Tongue (tissue), 2 donors: ENCODE results near the gene HOOK2. TPM values are rescaled to one million over a fixed set of nuclear protein-coding genes. Genes with fewer than 3 reads are reported as not detected.
A peak's percentile ranks its signal among the peaks of the same experiment; 100 is the strongest.
"Not testable (repeated sequence)": the region's sequence is repeated elsewhere in the genome, so short reads cannot be mapped to it uniquely, and the experiment has no call there.

Experiments used
- DNase-seq: peaks from one replicate; pipeline ENCODE4 v3.0.0-alpha.2; 2015
- total RNA-seq: library from RNA; depleted of rRNA; stranded (reverse); fragments of >200 nt; gene quantifications from one replicate; pipeline ENCODE4 v1.2.3, GENCODE V29; 2014

Gene HOOK2
- 68.5 TPM for total RNA-seq

- peak; percentile 56 for DNase-seq
These were observed at the start of gene HOOK2 for GRCh38 chr19:12774588-12775555. Gene HOOK2 (minus strand): TSS chr19:12775552. CDS start chr19:12775449, 103 bp downstream.

GRCh38 chr19:12821761-12822160 is 46.4 kb upstream of the HOOK2 start:
- DNase-seq, result no peak

DNA sequence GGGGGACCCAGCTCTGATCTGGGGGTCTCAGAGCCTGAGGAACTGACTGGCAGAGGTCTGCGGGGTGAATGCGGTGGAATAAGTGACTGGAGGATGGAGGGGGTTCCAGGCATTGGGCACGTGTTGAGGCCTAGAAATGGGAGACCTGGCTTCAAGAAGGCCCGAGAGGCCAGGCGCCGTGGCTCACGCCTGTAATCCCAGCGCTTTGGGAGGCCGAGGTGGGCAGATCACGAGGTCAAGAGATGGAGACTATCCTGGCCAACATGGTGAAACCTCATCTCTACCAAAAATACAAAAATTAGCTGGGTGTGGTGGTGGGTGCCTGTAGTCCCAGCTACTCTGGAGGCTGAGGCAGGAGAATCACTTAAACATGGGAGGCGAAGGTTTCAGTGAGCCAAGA is 42.5 kb upstream of the HOOK2 start:
- DNase-seq, result not testable (repeated sequence)

DNA sequence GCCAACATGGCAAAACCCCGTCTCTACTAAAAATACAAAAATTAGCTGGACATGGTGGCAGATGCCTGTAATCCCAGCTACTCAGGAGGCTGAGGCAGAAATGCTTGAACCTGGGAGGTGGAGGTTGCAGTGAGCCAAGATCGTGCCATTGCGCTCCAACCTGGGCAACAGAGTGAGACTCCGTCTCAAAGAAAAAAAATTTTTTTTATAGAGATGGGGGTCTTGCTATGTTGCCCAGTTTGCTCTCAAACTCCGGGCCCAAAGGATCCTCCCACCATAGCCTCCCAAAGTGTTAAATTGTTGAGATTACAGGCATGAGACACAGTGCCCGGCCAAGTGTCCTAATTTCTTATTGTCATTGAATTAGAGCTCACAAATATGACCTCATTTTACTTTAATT is 41.8 kb upstream of the HOOK2 start:
- DNase-seq, result not testable (repeated sequence)

DNA sequence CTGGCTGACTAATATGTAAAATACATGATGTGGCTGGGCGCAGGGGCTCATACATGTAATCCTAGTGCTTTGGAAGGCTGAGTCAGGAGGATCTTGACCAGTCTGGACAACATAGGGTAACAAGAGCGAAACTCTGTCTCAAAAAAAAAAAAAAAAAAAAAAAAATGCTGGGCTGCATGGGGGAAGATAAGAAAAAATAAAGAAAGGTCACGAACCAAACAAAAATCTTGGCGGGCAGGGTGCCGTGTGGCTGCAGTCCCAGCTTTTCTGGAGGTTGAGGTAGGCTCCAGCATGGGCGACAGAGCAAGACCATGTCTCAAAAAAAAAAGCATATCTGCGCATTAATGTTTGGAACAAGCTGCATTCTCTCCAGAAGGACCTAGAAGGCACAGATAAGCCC is 39.7 kb upstream of the HOOK2 start:
- no peak for DNase-seq

DNA sequence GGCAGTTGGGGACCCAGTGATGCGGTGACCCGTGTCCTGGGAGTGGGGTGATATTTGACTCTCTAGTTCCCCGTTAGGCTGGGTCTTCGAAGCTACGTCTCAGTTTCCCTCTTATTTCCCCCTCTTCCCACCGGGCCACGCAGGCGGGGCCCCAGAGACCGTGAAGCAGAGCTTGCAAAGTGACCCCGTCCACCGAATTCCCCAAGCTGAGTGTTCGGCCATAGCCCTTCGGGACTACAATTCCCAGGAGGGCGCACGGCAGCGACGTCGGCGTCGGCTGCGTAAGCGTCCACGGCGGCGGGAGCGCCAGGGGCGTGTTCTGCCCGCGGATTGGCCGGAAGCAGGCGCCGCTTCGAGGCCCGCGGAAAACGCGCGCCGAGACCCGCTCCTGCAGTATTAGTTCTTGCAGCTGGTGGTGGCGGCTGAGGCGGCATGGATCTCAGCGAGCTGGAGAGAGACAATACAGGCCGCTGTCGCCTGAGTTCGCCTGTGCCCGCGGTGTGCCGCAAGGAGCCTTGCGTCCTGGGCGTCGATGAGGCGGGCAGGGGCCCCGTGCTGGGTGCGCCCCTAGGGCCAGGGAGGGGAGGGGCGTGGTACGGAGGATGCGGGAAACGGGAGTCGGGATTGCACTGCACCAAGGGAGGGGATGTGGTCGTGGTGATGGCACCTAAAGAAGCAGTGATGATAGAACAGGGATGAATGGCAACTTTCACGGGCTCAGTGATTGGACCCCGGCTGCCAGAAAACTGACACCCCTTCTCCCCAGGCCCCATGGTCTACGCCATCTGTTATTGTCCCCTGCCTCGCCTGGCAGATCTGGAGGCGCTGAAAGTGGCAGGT is 31.1 kb upstream of the HOOK2 start, which contains the start of gene RNASEH2A:
Gene RNASEH2A (plus strand): TSS at position 343 of the 840 bp plus-strand sequence. CDS start 90 bp downstream, at position 433.
- DNase-seq, result peak; percentile 96

DNA sequence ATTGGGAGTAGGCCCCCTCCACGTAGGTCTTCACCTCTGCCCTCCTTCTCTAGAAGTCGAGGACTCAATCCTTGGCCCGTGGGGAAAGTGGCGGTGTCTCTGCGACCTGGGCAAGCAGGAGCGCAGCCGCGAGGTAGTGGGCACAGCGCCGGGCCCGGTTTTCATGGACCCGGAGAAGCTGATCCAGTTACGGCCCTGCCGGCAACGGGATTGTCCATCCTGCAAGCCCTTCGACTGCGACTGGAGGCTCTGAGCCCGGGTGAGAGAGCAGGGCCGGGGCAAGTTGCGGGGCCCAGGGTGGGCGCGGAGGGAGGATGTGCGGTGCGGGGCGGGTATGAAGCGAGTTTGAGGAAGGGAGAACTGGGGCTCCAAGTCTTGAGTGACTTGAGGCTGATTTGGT is 28.7 kb upstream of the HOOK2 start:
- no peak for DNase-seq

- DNase-seq, result no peak
These were observed 27.1 kb upstream of the HOOK2 start for GRCh38 chr19:12802267-12803106.

- peak; percentile 91 for DNase-seq
These were observed 26.3 kb upstream of the HOOK2 start, which contains the start of the genes PRDX2 and THSD8 for GRCh38 chr19:12801466-12802266. Gene PRDX2 (minus strand): TSS chr19:12801800. CDS start chr19:12801261, 539 bp downstream. Gene THSD8 (plus strand): TSS chr19:12802069. CDS start chr19:12802072, 3 bp downstream.

DNA sequence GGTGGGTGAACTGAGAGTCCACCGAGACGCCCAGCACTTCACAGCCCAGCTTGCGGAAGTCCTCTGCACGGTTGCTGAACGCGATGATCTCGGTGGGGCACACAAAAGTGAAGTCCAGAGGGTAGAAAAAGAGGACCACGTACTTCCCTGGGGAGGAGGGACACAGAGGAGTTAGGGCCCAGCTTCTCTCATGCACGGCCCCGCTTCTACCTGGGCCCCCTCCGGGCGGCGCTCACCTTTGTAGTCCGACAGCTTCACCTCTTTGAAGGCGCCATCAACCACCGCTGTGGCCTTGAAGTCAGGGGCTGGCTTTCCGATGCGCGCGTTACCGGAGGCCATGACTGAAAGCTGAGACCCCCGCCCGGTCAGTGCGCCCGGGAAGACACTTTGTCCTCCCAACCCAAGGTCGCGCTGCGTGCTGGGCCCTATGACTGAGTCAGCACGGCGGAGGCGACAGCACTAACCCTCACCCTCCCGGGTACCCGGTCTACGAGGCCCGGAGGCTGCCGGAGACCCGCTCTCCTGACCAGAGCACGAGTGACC is 25.6 kb upstream of the HOOK2 start:
- DNase-seq, result peak; percentile 35

GRCh38 chr19:12800466-12800770 is 25.1 kb upstream of the HOOK2 start:
- no peak for DNase-seq

DNA sequence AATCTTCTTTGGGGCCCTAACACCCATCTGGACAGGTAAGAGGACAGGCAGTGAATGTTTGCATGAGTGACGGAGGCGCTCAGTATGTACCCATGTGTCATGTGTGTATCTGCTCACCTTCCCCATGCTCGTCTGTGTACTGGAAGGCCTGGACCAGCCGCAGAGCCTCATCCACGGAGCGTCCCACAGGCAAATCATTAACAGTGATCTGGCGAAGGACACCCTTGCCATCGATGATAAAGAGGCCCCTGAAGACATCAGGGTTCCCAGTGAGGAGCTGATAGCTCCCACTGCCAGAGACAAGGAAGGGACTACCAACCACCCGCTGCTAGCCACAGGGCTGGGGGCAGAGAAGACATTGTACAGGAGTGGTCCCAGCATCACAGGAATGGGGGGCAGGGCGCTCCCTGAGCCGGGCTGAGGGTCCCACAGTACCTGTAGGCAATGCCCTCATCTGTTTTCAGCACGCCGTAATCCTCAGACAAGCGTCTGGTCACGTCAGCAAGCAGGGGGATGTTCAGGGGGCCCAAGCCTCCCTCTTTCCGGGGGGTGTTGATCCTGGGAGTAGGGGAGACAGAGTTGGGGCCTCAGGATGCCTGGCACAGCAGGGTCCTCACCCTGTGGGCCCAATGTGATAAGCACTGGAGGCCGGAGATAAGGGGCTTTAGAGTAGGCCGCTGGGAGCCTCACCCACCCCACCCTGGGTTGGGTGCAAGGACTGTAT is 24.6 kb upstream of the HOOK2 start:
- DNase-seq, result no peak

DNA sequence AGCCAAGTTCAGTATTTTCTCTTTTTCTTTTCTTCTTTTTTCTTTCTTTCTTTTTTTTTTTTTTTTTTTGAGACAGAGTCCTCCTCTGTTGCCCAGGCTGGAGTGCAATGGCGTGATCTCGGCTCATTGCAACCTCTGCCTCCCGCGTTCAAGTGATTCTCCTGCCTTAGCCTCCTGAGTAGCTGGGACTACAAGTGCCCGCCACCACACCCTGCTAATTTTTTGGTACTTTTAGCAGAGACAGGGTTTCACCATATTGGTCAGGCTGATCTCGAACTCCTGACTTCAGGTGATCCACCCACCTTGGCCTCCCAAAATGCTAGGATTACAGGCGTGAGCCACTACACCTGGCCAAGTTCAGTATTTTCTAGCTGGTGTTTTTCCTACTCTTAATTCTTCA is 22.3 kb upstream of the HOOK2 start:
- DNase-seq, result not testable (repeated sequence)

DNA sequence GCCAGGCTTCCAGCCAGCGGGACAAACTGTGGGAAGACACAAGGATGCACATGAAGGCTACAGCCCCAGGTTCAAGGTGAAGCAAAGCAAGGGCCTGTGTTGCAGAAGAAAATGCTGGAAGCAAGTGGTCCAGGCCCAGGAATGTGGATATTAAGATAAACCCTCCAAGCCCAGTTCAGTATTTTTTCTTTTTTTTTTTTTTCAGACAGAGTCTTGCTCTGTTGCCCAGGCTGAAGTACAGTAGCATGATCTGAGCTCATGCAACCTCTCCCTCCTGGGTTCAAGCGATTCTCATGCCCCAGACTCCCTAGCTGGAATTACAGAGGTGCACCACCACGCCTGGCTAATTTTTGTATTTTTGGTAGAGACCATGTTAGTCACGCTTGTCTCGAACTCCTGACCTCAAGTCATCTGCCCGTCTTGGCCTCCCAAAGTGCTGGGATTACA is 21.8 kb upstream of the HOOK2 start:
- DNase-seq, result peak; percentile 16

- peak; percentile 94 for DNase-seq
These were observed 21.1 kb upstream of the HOOK2 start for GRCh38 chr19:12796146-12797071.

DNA sequence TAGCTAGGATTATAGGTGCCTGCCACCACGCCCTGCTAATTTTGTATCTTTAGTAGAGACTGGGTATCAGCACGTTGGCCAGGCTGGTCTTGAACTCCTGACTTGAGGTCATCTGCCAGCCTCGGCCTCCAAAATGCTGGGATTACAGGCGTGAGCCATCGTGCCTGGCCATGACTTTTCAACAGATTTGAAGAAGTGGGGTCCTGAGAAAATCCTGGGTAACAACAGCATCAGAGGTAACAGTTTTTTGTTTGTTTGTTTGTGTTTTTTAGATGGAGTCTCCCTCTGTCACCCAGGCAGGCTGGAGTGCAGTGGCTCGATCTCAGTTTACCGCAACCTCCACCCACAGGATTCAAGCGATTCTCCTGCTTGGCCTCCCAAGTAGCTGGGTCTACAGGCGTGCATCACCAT is 19.6 kb upstream of the HOOK2 start:
- no peak for DNase-seq

DNA sequence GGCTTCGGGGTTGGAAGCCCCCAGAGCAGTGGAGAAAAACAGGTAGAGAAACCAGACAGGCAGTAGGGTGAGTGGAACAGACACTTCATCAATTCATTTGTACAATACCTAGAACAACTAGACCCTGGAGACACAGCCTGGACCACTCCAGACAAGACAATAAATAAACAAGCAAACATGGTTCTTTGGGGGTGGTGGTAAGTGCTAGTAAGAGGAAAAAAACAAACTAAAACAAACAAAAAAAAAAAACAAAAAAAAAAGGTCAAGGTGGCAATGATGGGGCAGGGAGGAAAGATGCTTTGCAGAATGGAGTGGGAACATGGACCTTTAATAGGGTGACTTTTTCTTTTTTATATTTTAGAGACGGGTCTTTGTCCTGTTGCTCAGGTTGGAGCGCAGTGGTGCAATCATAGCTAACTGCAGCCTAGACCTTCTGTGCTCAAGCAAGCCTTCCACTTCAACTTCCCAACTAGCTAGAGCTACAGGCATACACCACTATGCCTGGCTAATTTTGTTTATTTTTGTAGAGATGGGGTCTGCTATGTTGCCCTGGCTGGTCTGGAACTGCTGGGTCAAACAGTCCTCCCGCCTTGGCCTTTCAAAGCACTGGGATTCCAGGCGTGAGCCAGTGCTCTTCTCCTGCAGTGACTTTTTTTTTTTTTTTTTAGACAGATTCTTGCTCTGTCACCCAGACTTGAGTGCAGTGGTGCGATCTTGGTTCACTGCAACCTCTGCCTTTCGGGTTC is 19.0 kb upstream of the HOOK2 start:
- DNase-seq, result no peak
